GM12878 (cell line): ENCODE results near the gene TCF15. TPM values are rescaled to one million over a fixed set of nuclear protein-coding genes. Genes with fewer than 3 reads are reported as not detected.

Experiments used
- ATAC-seq: fragments of 200-7000 bp; cut with Tn5 transposase; 3 replicates; pipeline ENCODE4 v1.9.1; 2020; ENCODE audit warnings: mild to moderate bottlenecking, moderate library complexity
- BruUV-seq: library from RNA; stranded (reverse); fragments of 400-500 nt; replicated peaks from 2 replicates; lab custom pipeline; 2021; lab: Mats Ljungman, UMichigan
- CTCF ChIA-PET: fragments of 300-600 bp; sonication (Branson Sonifier 250); formaldehyde crosslinking; extraction: SDS; loops from one replicate; lab custom pipeline; 2021; ENCODE audit warnings: inconsistent platforms; lab: Yijun Ruan, JAX
- POLR2A ChIA-PET: fragments of 350-600 bp; formaldehyde crosslinking; extraction: SDS; loops from one replicate; lab custom pipeline; 2021; ENCODE audit warnings: inconsistent platforms; lab: Charles Lee
- RAD21 ChIA-PET: fragments of 300-600 bp; sonication (Branson Sonifier 250); formaldehyde crosslinking; loops from one replicate; lab custom pipeline; 2023; ENCODE audit warnings: antibody characterized with exemption; ENCODE audit not compliant: unreplicated experiment; lab: Charles Lee
- SMC1A ChIA-PET: fragments of 300-600 bp; sonication (Branson Sonifier 250); formaldehyde crosslinking; loops from one replicate; lab custom pipeline; 2023; ENCODE audit not compliant: unreplicated experiment, uncharacterized antibody; lab: Charles Lee
- DNase-seq: peaks from one replicate; pipeline ENCODE4 v3.0.0-alpha.2; 2011; ENCODE audit warnings: low read depth, low spot score
- FAIRE-seq: peaks from 3 replicates; lab custom pipeline; 2011; peaks lifted over from hg19 to GRCh38; lab: Jason Lieb, UNC
- H2AFZ ChIP-seq: 2 replicates; pipeline ENCODE4 v1.6.0; 2011; ENCODE audit warnings: low read depth, low read length, control low read depth; ENCODE audit not compliant: control insufficient read depth
- H3K27ac ChIP-seq: 2 replicates; pipeline ENCODE4 v1.5.1; 2011; ENCODE audit warnings: control low read depth; ENCODE audit not compliant: control insufficient read depth, insufficient read depth
- H3K27me3 ChIP-seq, 2 experiments: replicated peaks in 1 of 2; 2 replicates each; pipeline versions ENCODE4 v1.6.0 to v1.6.1; 2011; ENCODE audit warnings: low read length in 1 of 2; ENCODE audit not compliant: control insufficient read depth in 2 of 2, insufficient read depth in 2 of 2
- H3K36me3 ChIP-seq, 2 experiments: 2 replicates each; pipeline ENCODE4 v1.5.1; 2011; ENCODE audit warnings: low read length in 1 of 2; ENCODE audit not compliant: control insufficient read depth in 2 of 2, insufficient read depth in 2 of 2
- H3K4me1 ChIP-seq: 2 replicates; pipeline ENCODE4 v1.6.1; 2011; ENCODE audit warnings: mild to moderate bottlenecking, low read length, moderate library complexity, mixed read lengths; ENCODE audit not compliant: control insufficient read depth, insufficient read depth
- H3K4me2 ChIP-seq: 2 replicates; pipeline ENCODE4 v1.6.0; 2011; ENCODE audit warnings: control low read depth; ENCODE audit not compliant: control insufficient read depth, insufficient read depth
- H3K4me3 ChIP-seq: fragments of 200-600 bp; sonication (generic); 2 replicates; pipeline ENCODE4 v1.5.1; 2016
- H3K79me2 ChIP-seq: 2 replicates; pipeline ENCODE4 v1.6.0; 2011; ENCODE audit warnings: low read length; ENCODE audit not compliant: control insufficient read depth, insufficient read depth
- H3K9ac ChIP-seq: 2 replicates; pipeline ENCODE4 v1.8.0; 2011; ENCODE audit warnings: low read length, control low read depth, mixed read lengths; ENCODE audit not compliant: control insufficient read depth, insufficient read depth
- H3K9me3 ChIP-seq: replicated peaks from 3 replicates; pipeline ENCODE4 v1.5.1; 2011; ENCODE audit warnings: mild to moderate bottlenecking, low read length; ENCODE audit not compliant: control insufficient read depth, insufficient read depth
- H4K20me1 ChIP-seq: 2 replicates; pipeline ENCODE4 v1.6.0; 2011; ENCODE audit not compliant: control insufficient read depth, insufficient read depth
- BCL11A ChIP-seq: IDR thresholded peaks from 2 replicates; pipeline ENCODE4 v1.6.1; 2011; ENCODE audit warnings: low read depth, low read length
- BRCA1 ChIP-seq: IDR thresholded peaks from 2 replicates; pipeline ENCODE4 v1.6.1; 2011; ENCODE audit warnings: low read depth, low read length, improper control_type of control experiment
- JUND ChIP-seq: IDR thresholded peaks from 2 replicates; pipeline ENCODE4 v1.6.1; 2012; ENCODE audit warnings: low read depth, mild to moderate bottlenecking, low read length, improper control_type of control experiment, moderate library complexity
- MYC ChIP-seq: IDR thresholded peaks from 2 replicates; pipeline ENCODE4 v1.6.1; 2011; ENCODE audit warnings: mild to moderate bottlenecking, low read length, moderate library complexity, inconsistent platforms; ENCODE audit not compliant: insufficient read depth, insufficient replicate concordance, insufficient read length, severe bottlenecking
- NFXL1 ChIP-seq: fragments of 450-650 bp; IDR thresholded peaks from 2 replicates; pipeline ENCODE4 v1.6.1; 2017; ENCODE audit warnings: antibody characterized with exemption, mild to moderate bottlenecking, borderline replicate concordance
- NFYB ChIP-seq: IDR thresholded peaks from 2 replicates; pipeline ENCODE4 v1.6.1; 2011; ENCODE audit warnings: low read depth, mild to moderate bottlenecking, low read length, improper control_type of control experiment, moderate library complexity; ENCODE audit not compliant: insufficient read depth
- NR2C2 ChIP-seq: IDR thresholded peaks from 2 replicates; pipeline ENCODE4 v1.6.1; 2011; ENCODE audit warnings: borderline replicate concordance, low read depth; ENCODE audit not compliant: control insufficient read depth, insufficient read length
- PAX8 ChIP-seq: fragments of 450-650 bp; IDR thresholded peaks from 2 replicates; pipeline ENCODE4 v1.6.1; 2017; ENCODE audit warnings: mild to moderate bottlenecking, moderate library complexity
- POLR2A ChIP-seq: IDR thresholded peaks from 2 replicates; pipeline ENCODE4 v1.6.1; 2011; ENCODE audit warnings: low read depth, mild to moderate bottlenecking, low read length
- RAD51 ChIP-seq: fragments of 450-650 bp; IDR thresholded peaks from 2 replicates; pipeline ENCODE4 v1.6.1; 2016; ENCODE audit warnings: moderate library complexity, mild to moderate bottlenecking, inconsistent platforms
- SMARCA5 ChIP-seq: fragments of 450-650 bp; IDR thresholded peaks from 2 replicates; pipeline ENCODE4 v1.6.1; 2017; ENCODE audit warnings: mild to moderate bottlenecking
- SPI1 ChIP-seq: IDR thresholded peaks from 2 replicates; pipeline ENCODE4 v1.6.1; 2011; ENCODE audit warnings: low read depth, mild to moderate bottlenecking, low read length, moderate library complexity, borderline replicate concordance; ENCODE audit not compliant: insufficient read depth
- WGBS: methylation state at CpG from one replicate; pipeline ENCODE4 v1.1.6; 2016; ENCODE audit warnings: low lambda C conversion rate; ENCODE audit not compliant: insufficient replicate concordance, insufficient coverage; ENCODE audit errors: missing lambda C conversion rate; 5-methylcytosine and 5-hydroxymethylcytosine counted together
- in situ Hi-C: fragments of 300-500 bp; cut with MboI; formaldehyde crosslinking; loops from 9 replicates; pipeline ENCODE4 v1.14.3; 2018; ENCODE audit warnings: mixed read lengths
- intact Hi-C: fragments of 100-400 bp; cut with micrococcal nuclease; formaldehyde crosslinking; loops from one replicate; pipeline ENCODE4 v1.14.2; 2022; ENCODE audit not compliant: unreplicated experiment
- polyA plus RNA-seq, 11 experiments: library from polyadenylated mRNA; depleted of rRNA in 4 of 11; unstranded in 6 of 11; stranded (reverse) in 5 of 11; fragments of >200 nt; fragmentation: Nextera tagmentation in 4 of 11; fragmentation: Illumina TruSeq in 1 of 11; extraction: Ambion mirVana in 4 of 11; extraction: Trizol in 1 of 11; gene quantifications; 1 replicate in 1 of 11; 2 replicates in 10 of 11; pipeline versions ENCODE4 v1.2.1 to v1.2.3, GENCODE V29; 2011 to 2016; ENCODE audit warnings: inconsistent platforms in 2 of 11, missing spikeins in 2 of 11, low read depth in 1 of 11
- total RNA-seq, 4 experiments: library from RNA; depleted of rRNA in 3 of 4; stranded (reverse); fragments of >200 nt in 3 of 4; fragmentation: Illumina TruSeq in 1 of 4; extraction: Trizol in 1 of 4; gene quantifications; 2 replicates each; pipeline versions ENCODE4 v1.2.1 to v1.2.3, GENCODE V29; 2013 to 2021
- TF ChIP-seq, protein P1 (sequence below): fragments of 450-650 bp; IDR thresholded peaks from 2 replicates; pipeline ENCODE4 v1.6.1; 2017; ENCODE audit warnings: mild to moderate bottlenecking
- TF ChIP-seq, protein P2 (sequence below): fragments of 150-350 bp; IDR thresholded peaks from 2 replicates; pipeline ENCODE4 v1.6.1; 2016; ENCODE audit warnings: low read depth, low read length

The TCF15 gene
- total and polyA plus RNA-seq, 10 of the 15 experiments (the other 5 are each of a cell fraction or from before 2014, with no cell fraction given), result 0.08 TPM; not detected in 9

DNA sequence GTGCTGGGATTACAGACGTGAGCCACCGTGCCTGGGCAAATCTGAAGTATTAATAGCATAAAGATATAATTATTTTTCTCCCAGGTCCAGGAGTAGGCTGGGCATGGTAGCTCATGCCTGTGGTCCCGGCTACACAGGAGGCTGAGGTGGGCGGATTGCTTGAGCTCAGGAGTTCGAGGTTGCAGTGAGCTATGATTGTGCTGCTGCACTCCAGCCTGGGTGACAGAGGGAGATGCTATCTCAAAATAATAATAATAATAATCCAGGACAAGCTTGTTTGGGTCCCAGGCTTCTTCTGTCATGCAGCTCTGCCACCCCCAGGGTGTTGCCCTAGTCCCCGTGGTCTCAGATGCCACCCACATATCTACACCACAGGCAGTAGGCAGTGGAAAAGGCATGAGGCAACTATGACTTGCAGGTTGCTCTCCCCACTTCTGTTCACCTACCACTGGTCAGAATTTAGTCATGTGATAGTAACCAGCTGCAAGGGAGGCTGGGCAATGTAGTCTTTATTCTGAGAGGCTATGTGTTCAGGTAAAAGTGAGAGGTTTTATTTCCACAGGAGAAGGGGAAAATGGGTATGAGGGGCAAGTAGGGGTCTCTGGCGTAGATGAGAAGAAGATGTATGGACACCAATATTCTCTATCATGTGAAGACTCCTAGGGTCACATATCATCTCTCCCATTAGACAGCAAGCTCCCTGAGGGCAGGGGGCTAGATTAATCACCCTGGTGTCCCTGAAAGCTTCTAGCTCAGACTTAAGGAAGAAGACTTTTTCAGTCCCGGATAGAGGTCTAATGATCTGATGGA is 25.7 kb downstream of the TCF15 start (continued):
- TF ChIP-seq, protein P1, sequence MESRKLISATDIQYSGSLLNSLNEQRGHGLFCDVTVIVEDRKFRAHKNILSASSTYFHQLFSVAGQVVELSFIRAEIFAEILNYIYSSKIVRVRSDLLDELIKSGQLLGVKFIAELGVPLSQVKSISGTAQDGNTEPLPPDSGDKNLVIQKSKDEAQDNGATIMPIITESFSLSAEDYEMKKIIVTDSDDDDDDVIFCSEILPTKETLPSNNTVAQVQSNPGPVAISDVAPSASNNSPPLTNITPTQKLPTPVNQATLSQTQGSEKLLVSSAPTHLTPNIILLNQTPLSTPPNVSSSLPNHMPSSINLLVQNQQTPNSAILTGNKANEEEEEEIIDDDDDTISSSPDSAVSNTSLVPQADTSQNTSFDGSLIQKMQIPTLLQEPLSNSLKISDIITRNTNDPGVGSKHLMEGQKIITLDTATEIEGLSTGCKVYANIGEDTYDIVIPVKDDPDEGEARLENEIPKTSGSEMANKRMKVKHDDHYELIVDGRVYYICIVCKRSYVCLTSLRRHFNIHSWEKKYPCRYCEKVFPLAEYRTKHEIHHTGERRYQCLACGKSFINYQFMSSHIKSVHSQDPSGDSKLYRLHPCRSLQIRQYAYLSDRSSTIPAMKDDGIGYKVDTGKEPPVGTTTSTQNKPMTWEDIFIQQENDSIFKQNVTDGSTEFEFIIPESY, result no peak
- TF ChIP-seq RAD51 (peak; percentile 66; the same call in 1 of the 2 replicates), PAX8 (no peak), BCL11A (no peak), BRCA1 (no peak), NFYB (peak; percentile 46; the same call in 1 of the 2 replicates), JUND (no peak), POLR2A (no peak), NR2C2 (no peak)

DNA sequence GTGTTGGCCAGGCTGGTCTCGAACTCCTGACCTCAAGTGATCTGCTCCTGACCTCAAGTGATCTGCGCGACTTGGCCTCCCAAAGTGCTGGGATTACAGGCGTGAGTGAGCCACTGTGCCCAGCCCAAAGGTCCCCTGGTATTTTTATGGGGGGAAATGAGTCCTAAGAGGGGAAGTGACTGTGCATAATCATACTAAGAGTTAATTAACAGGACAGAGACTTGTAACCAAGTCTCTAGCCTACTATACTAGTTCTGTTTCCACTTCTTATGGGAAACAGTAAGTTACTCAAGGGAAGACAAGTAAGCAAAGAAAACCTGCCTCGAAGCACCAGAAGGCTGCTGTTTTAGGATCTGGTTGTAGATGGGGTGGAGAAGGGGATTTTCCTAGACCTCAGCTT is 27.9 kb downstream of the TCF15 start:
- Histone ChIP-seq H4K20me1 (no peaks in the 10 kb centered on the region), H2AFZ (no peak overlapping the region), H3K9ac (no peak overlapping the region), H3K4me3 (no peak overlapping the region), H3K4me2 (no peak overlapping the region), H3K4me1 (no peaks in the 10 kb centered on the region), H3K27me3 (no peaks in the 10 kb centered on the region), H3K79me2 (no peaks in the 10 kb centered on the region), H3K27ac (no peak overlapping the region), H3K9me3 (no peaks in the 10 kb centered on the region; the same call in 2 of the 3 replicates), H3K36me3 (no peaks in the 10 kb centered on the region)
- WGBS, result 1% methylated on average over 5 of the region's 5 CpGs
- ATAC-seq (peak; percentile 46), FAIRE-seq (no peak), DNase-seq (no peak)
- RAD21 ChIA-PET, result no interaction called here
- in situ Hi-C loops (no loop called here), intact Hi-C loops (no loop called here)
- POLR2A ChIA-PET, result interaction anchor here (0.6 kb wide), 1 partner anchor 221 kb away, joined by 4 read pairs; no protein-coding TSS in a partner anchor
- no TSS peak for BruUV-seq
- SMC1A ChIA-PET, result interaction anchor here (1.3 kb wide), 1 partner anchor 73 kb away, joined by 4 read pairs; no protein-coding TSS in a partner anchor
- CTCF ChIA-PET, result interaction anchor here (0.7 to 5.4 kb wide), 3 partner anchors 63 to 1604 kb away, joined by 3 to 27 read pairs (median 3); no protein-coding TSS in a partner anchor
- TF ChIP-seq MYC (no peak), SMARCA5 (no peak), SPI1 (peak; percentile 31; the same call in 1 of the 2 replicates), NFXL1 (no peak)
- TF ChIP-seq, protein P2, sequence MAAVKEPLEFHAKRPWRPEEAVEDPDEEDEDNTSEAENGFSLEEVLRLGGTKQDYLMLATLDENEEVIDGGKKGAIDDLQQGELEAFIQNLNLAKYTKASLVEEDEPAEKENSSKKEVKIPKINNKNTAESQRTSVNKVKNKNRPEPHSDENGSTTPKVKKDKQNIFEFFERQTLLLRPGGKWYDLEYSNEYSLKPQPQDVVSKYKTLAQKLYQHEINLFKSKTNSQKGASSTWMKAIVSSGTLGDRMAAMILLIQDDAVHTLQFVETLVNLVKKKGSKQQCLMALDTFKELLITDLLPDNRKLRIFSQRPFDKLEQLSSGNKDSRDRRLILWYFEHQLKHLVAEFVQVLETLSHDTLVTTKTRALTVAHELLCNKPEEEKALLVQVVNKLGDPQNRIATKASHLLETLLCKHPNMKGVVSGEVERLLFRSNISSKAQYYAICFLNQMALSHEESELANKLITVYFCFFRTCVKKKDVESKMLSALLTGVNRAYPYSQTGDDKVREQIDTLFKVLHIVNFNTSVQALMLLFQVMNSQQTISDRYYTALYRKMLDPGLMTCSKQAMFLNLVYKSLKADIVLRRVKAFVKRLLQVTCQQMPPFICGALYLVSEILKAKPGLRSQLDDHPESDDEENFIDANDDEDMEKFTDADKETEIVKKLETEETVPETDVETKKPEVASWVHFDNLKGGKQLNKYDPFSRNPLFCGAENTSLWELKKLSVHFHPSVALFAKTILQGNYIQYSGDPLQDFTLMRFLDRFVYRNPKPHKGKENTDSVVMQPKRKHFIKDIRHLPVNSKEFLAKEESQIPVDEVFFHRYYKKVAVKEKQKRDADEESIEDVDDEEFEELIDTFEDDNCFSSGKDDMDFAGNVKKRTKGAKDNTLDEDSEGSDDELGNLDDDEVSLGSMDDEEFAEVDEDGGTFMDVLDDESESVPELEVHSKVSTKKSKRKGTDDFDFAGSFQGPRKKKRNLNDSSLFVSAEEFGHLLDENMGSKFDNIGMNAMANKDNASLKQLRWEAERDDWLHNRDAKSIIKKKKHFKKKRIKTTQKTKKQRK, result no peak
